ENCODE data around the gene YAF2.

The YAF2 gene

DNA sequence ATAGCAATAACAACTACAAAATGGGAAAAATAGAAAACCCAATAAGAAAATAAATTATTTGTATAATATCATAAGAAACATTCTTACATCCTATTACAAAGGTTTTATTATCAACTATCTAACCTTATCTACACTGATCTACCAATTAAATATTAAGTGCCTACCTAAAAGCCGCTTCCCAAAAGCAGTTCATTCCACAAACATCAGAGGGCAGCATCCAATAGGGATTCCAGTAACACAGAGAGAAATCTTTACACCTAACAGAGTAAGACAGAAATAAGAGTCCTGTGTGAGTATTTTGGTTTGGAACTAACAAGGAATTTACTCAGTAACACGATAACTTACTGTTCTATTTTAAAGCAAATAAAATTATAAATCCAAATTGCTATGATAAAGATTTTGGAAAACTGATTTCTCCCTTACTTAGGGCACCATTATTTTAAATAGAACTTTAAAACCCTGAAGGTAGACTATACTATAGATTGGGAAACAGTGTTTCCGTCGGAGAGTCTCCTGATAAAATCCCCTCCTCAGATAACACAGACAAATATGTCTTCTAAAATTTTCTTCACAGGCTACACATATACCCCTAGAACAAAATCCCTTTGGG lies 108.3 kb downstream of the YAF2 start:
- Mint-ChIP-seq H3K4me1 (ENCODE audit: low read depth) (peaks cover 47% of the 10 kb centered on the region), H3K27me3 (no peaks in the 10 kb centered on the region), H3K36me3 (ENCODE audit: low read depth) (peaks cover 10% of the 10 kb centered on the region), H3K27ac (no peak overlapping the region), H3K4me3 (no peak overlapping the region), H3K9me3 (no peaks in the 10 kb centered on the region)

DNA sequence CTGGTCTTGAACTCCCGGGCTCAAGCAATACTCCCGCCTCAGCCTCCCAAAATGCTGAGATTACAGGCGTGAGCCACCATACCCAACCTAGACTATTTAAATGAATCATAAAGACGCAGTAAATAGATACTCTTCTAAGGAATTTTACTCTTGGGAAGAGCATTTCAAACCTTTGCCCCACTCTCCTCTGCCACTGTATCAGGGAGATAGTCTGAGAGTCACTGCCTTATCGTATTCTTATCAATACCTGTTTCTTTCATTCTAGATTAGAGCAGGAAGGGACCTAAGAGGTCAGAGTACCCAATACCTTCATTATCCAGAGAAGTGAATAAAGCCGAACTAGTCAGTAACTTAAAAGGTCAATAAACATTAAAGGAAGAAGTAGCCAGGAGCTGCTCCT lies 109.2 kb downstream of the YAF2 start:
- H3K27me3 Mint-ChIP-seq, result no peaks in the 10 kb centered on the region
- peaks cover 6% of the 10 kb centered on the region for H3K36me3 Mint-ChIP-seq (ENCODE audit: low read depth)
- H3K4me1 Mint-ChIP-seq (ENCODE audit: low read depth), result peaks cover 44% of the 10 kb centered on the region
- H3K9me3 Mint-ChIP-seq, result no peaks in the 10 kb centered on the region
- H3K4me3 Mint-ChIP-seq, result no peak overlapping the region
- H3K27ac Mint-ChIP-seq, result no peak overlapping the region

DNA sequence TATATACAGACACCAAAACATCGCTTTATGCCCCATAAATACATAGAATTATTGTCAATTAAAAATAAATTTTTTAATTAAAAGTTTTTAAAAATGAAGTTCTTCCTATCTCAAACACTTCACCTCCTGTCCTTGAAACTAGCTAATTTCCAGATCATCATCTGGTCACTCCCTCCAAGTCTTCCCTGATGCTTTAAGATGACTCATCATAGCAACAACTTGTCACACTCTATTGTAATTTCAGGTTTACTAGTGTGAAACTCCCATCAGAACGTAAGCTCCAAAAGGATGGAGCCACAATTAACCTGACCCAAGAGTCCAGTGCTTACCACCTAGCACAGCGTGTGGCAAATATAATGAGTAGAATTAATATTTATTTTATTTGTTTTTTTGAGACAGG lies 109.7 kb downstream of the YAF2 start:
- Mint-ChIP-seq H3K27me3 (no peaks in the 10 kb centered on the region), H3K36me3 (ENCODE audit: low read depth) (peaks cover 2% of the 10 kb centered on the region), H3K4me1 (ENCODE audit: low read depth) (peaks cover 39% of the 10 kb centered on the region), H3K9me3 (no peaks in the 10 kb centered on the region), H3K27ac (no peak overlapping the region), H3K4me3 (no peak overlapping the region)

GRCh38 chr12:42126963-42127362 lies 111.1 kb downstream of the YAF2 start:
- no peak overlapping the region for H3K27ac Mint-ChIP-seq
- no peaks in the 10 kb centered on the region for H3K36me3 Mint-ChIP-seq (ENCODE audit: low read depth)
- no peaks in the 10 kb centered on the region for H3K9me3 Mint-ChIP-seq
- H3K27me3 Mint-ChIP-seq, result no peaks in the 10 kb centered on the region
- peaks cover 37% of the 10 kb centered on the region for H3K4me1 Mint-ChIP-seq (ENCODE audit: low read depth)
- no peak overlapping the region for H3K4me3 Mint-ChIP-seq

- Mint-ChIP-seq H3K4me1 (ENCODE audit: low read depth) (peaks cover 23% of the 10 kb centered on the region), H3K27ac (no peak overlapping the region), H3K27me3 (no peaks in the 10 kb centered on the region), H3K4me3 (no peak overlapping the region), H3K36me3 (ENCODE audit: low read depth) (peaks cover 3% of the 10 kb centered on the region), H3K9me3 (no peaks in the 10 kb centered on the region)
Observed at GRCh38 chr12:42125388-42125767, 112.7 kb downstream of the YAF2 start.

GRCh38 chr12:42124764-42125387 lies 113.2 kb downstream of the YAF2 start:
- no peaks in the 10 kb centered on the region for H3K27me3 Mint-ChIP-seq
- H3K36me3 Mint-ChIP-seq (ENCODE audit: low read depth), result peaks cover 7% of the 10 kb centered on the region
- H3K4me1 Mint-ChIP-seq (ENCODE audit: low read depth), result peaks cover 19% of the 10 kb centered on the region
- H3K27ac Mint-ChIP-seq, result no peak overlapping the region
- H3K9me3 Mint-ChIP-seq, result no peaks in the 10 kb centered on the region
- H3K4me3 Mint-ChIP-seq, result no peak overlapping the region

DNA sequence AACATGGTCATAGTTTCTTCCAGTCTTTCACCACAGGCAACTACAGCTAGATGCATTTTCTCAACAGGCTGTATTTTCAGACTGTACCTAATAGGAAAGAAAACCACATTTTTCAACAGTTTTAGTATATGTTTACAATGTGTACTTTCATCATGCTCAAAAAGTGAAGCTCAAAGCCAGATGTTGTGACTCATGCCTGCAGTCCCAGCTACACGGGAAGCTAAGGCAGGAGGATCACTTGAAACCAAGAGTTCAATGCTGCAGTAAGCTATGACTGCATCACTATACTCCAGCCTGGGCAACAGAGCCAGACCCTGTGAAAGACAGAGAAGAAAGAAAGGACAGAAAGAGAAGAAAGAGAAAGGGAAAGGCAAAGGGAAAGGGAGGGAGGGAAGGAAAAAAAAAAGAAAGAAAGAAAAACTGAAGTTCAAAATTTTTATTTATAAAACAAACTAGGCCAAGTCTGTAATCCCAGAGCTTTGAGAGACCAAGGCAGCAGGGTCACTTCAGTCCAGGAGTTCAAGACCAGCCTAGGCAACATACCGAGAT lies 118.9 kb downstream of the YAF2 start:
- H3K4me3 Mint-ChIP-seq, result no peak overlapping the region
- H3K27me3 Mint-ChIP-seq, result no peaks in the 10 kb centered on the region
- H3K27ac Mint-ChIP-seq, result peak overlapping the region; percentile 5
- peaks cover 2% of the 10 kb centered on the region for H3K9me3 Mint-ChIP-seq
- H3K36me3 Mint-ChIP-seq (ENCODE audit: low read depth), result peaks cover 37% of the 10 kb centered on the region
- peaks cover 13% of the 10 kb centered on the region for H3K4me1 Mint-ChIP-seq (ENCODE audit: low read depth)

- peaks cover 7% of the 10 kb centered on the region for H3K9me3 Mint-ChIP-seq
- peaks cover 42% of the 10 kb centered on the region for H3K36me3 Mint-ChIP-seq (ENCODE audit: low read depth)
- H3K4me1 Mint-ChIP-seq (ENCODE audit: low read depth), result peaks cover 15% of the 10 kb centered on the region
- H3K27ac Mint-ChIP-seq, result no peak overlapping the region
- H3K27me3 Mint-ChIP-seq, result no peaks in the 10 kb centered on the region
- H3K4me3 Mint-ChIP-seq, result no peak overlapping the region
Observed at GRCh38 chr12:42118136-42118879, 119.7 kb downstream of the YAF2 start.

DNA sequence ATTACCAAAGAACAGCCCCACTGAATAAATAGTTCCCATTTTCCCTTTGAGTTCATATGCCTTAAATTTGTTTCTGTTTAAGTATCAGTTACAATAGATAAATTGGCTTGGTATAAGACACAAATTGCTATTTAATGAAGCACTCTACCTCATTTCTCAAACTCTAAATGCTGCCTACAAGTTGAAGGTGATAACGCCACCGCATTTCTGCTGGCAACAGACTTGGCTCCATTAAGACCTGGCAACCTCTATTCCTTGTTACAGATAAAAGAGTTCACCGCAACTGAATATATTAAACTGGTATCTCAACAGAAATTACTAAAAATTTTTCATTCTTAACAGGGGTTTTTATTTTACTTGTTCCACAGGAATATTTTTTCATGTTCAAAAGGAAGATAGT lies 129.0 kb downstream of the YAF2 start:
- Mint-ChIP-seq H3K27ac (no peak overlapping the region), H3K4me1 (ENCODE audit: low read depth) (peaks cover under 1% of the 10 kb centered on the region)

More for the DNA sequence above, 129.0 kb downstream of the YAF2 start:
- Mint-ChIP-seq H3K4me3 (no peak overlapping the region), H3K9me3 (peaks cover 11% of the 10 kb centered on the region), H3K36me3 (ENCODE audit: low read depth) (peaks cover 38% of the 10 kb centered on the region), H3K27me3 (no peaks in the 10 kb centered on the region)

All from stimulated activated naive CD8-positive, alpha-beta T cell treated with anti-CD3 and anti-CD28 coated beads, Interleukin-15, Interleukin-2, amounts not matched to agents 100 ng/mL and 50 ng/mL, for 24 hours (primary cell).